Endothelial cell of umbilical vein (primary cell): ENCODE data around the gene KYNU. TPM values are rescaled to one million over a fixed set of nuclear protein-coding genes. Genes with fewer than 3 reads are reported as not detected.

Source experiments
- BruUV-seq: library from RNA; stranded (reverse); fragments of 400-500 nt; replicated peaks from 2 replicates; lab custom pipeline; 2021; lab: Mats Ljungman, UMichigan
- CTCF ChIA-PET: fragments of 300-600, 350-600 bp; sonication (Branson Sonifier 250); formaldehyde crosslinking; loops from one replicate; lab custom pipeline; 2021; ENCODE audit warnings: antibody characterized with exemption, inconsistent platforms; lab: Charles Lee
- POLR2A ChIA-PET: fragments of 300-600, 350-600 bp; sonication (Branson Sonifier 250); formaldehyde crosslinking; loops from one replicate; lab custom pipeline; 2021; ENCODE audit warnings: antibody characterized with exemption, inconsistent platforms; lab: Charles Lee
- DNase-seq: peaks from one replicate; pipeline ENCODE4 v3.0.0-alpha.2; 2011; ENCODE audit warnings: low read depth, low spot score
- FAIRE-seq: peaks from 2 replicates; lab custom pipeline; 2011; peaks lifted over from hg19 to GRCh38; lab: Jason Lieb, UNC
- H2AFZ ChIP-seq: 2 replicates; pipeline ENCODE4 v1.6.0; 2012; ENCODE audit warnings: low read depth, low read length, control low read depth, inconsistent platforms
- H3K27ac ChIP-seq: 2 replicates; pipeline ENCODE4 v1.5.1; 2011; ENCODE audit warnings: low read depth, mild to moderate bottlenecking, control low read depth, low read length, moderate library complexity; ENCODE audit not compliant: insufficient read depth
- H3K27me3 ChIP-seq, 2 experiments: 2 replicates each; pipeline versions ENCODE4 v1.6.0 to v1.6.1; 2011; ENCODE audit warnings: low read length in 2 of 2, mixed read lengths in 1 of 2; ENCODE audit not compliant: control insufficient read depth in 2 of 2, insufficient read depth in 2 of 2
- H3K36me3 ChIP-seq, 2 experiments: 2 replicates in 1 of 2; 3 replicates in 1 of 2; pipeline ENCODE4 v1.5.1; 2011; ENCODE audit warnings: low read length in 2 of 2, mild to moderate bottlenecking in 1 of 2, moderate library complexity in 1 of 2; ENCODE audit not compliant: control insufficient read depth in 2 of 2, insufficient read depth in 2 of 2; ENCODE audit errors: extremely low read depth in 1 of 2
- H3K4me1 ChIP-seq: 3 replicates; pipeline ENCODE4 v1.5.1; 2011; ENCODE audit warnings: mild to moderate bottlenecking, low read length; ENCODE audit not compliant: control insufficient read depth, insufficient read depth; ENCODE audit errors: extremely low read depth
- H3K4me2 ChIP-seq: 2 replicates; pipeline ENCODE4 v1.6.1; 2011; ENCODE audit warnings: low read length, control low read depth, mixed read lengths; ENCODE audit not compliant: insufficient read depth
- H3K4me3 ChIP-seq, 3 experiments: fragments of 200-600 bp in 1 of 3; sonication (generic), shearing (Covaris generic) in 1 of 3; replicated peaks in 1 of 3; 2 replicates each; pipeline ENCODE4 v1.5.1; 2011 to 2016; ENCODE audit warnings: control low read depth in 3 of 3, low read length in 3 of 3, mild to moderate bottlenecking in 2 of 3, inconsistent platforms in 1 of 3, low read depth in 1 of 3, moderate library complexity in 1 of 3; ENCODE audit not compliant: insufficient read depth in 1 of 3
- H3K79me2 ChIP-seq: 2 replicates; pipeline ENCODE4 v1.6.0; 2012; ENCODE audit warnings: low read length, inconsistent platforms; ENCODE audit not compliant: control insufficient read depth, insufficient read depth
- H3K9ac ChIP-seq: replicated peaks from 2 replicates; pipeline ENCODE3; 2011; ENCODE audit warnings: low read length, control low read depth; ENCODE audit not compliant: insufficient read depth; ENCODE audit errors: extremely low read depth
- H3K9me1 ChIP-seq: replicated peaks from 3 replicates; pipeline ENCODE4 v1.6.0; 2011; ENCODE audit warnings: mild to moderate bottlenecking, low read length; ENCODE audit not compliant: control insufficient read depth, insufficient read depth; ENCODE audit errors: extremely low read depth
- H3K9me3 ChIP-seq: replicated peaks from 2 replicates; pipeline ENCODE4 v1.5.1; 2012; ENCODE audit warnings: low read length, inconsistent platforms; ENCODE audit not compliant: control insufficient read depth, insufficient read depth
- H4K20me1 ChIP-seq: replicated peaks from 2 replicates; pipeline ENCODE3; 2011; ENCODE audit warnings: mild to moderate bottlenecking, low read length; ENCODE audit not compliant: control insufficient read depth, insufficient read depth; ENCODE audit errors: extremely low read depth
- EZH2 ChIP-seq: IDR thresholded peaks from 2 replicates; pipeline ENCODE4 v1.6.1; 2012; ENCODE audit warnings: borderline replicate concordance, low read depth, mild to moderate bottlenecking, moderate library complexity, low read length, inconsistent platforms; ENCODE audit not compliant: severe bottlenecking
- FOS ChIP-seq: IDR thresholded peaks from 2 replicates; pipeline ENCODE4 v1.6.1; 2011; ENCODE audit warnings: mild to moderate bottlenecking, low read length, moderate library complexity, borderline replicate concordance; ENCODE audit not compliant: insufficient read depth
- GATA2 ChIP-seq: IDR thresholded peaks from 2 replicates; pipeline ENCODE4 v1.7.0; 2011; ENCODE audit warnings: low read depth, mild to moderate bottlenecking, moderate library complexity, mixed read lengths, low read length; ENCODE audit not compliant: insufficient read length, insufficient read depth
- JUN ChIP-seq: IDR thresholded peaks from 2 replicates; pipeline ENCODE4 v1.6.1; 2011; ENCODE audit warnings: borderline replicate concordance, low read depth; ENCODE audit not compliant: insufficient read length, insufficient read depth
- MYC ChIP-seq: IDR thresholded peaks from one replicate; pipeline ENCODE4 v1.6.1; 2011; ENCODE audit warnings: mild to moderate bottlenecking, low read depth, low read length
- POLR2A ChIP-seq: IDR thresholded peaks from 2 replicates; pipeline ENCODE4 v1.6.1; 2012; ENCODE audit warnings: low read depth, mild to moderate bottlenecking, control low read depth, low read length
- POLR2AphosphoS5 ChIP-seq: IDR thresholded peaks from 2 replicates; pipeline ENCODE4 v1.6.1; 2012; ENCODE audit warnings: low read depth, mild to moderate bottlenecking, control low read depth, low read length, moderate library complexity; ENCODE audit not compliant: insufficient read depth
- dilution Hi-C: fragments of 300-500 bp; cut with MboI; formaldehyde crosslinking; loops from one replicate; pipeline ENCODE4 v1.15.0; 2019; ENCODE audit warnings: low sequenced_read_pairs; ENCODE audit not compliant: extremely low pct_ligation_motif_present
- intact Hi-C: fragments of 100-400 bp; cut with micrococcal nuclease; formaldehyde crosslinking; loops from one replicate; pipeline ENCODE4 v1.10.0; 2022
- polyA plus RNA-seq, 4 experiments: library from polyadenylated mRNA; depleted of rRNA in 3 of 4; stranded (reverse) in 3 of 4; unstranded in 1 of 4; fragments of >200 nt; gene quantifications; 2 replicates each; pipeline versions ENCODE4 v1.2.1 to v1.2.3, GENCODE V29; 2011 to 2012; ENCODE audit warnings: missing spikeins in 1 of 4
- total RNA-seq: library from RNA; stranded (reverse); gene quantifications from 2 replicates; pipeline ENCODE4 v1.2.3, GENCODE V29; 2021
- TF ChIP-seq, protein P1 (sequence below), 2 donors: IDR thresholded peaks; 1 replicate in 1 of 2; 2 replicates in 1 of 2; pipeline ENCODE4 v1.5.1; 2011; ENCODE audit warnings: low read length in 2 of 2, mild to moderate bottlenecking in 2 of 2, moderate library complexity in 2 of 2, control low read depth in 1 of 2, inconsistent platforms in 1 of 2, low read depth in 1 of 2; ENCODE audit not compliant: insufficient read depth in 1 of 2; ENCODE audit errors: extremely low read depth in 1 of 2
- TF ChIP-seq, protein P2 (sequence below): IDR thresholded peaks from 2 replicates; pipeline ENCODE4 v1.6.1; 2011; ENCODE audit not compliant: insufficient read depth, insufficient read length

KYNU gene
- total and polyA plus RNA-seq, 2 donors (not counting 3 experiments of a cell fraction or from before 2014, with no cell fraction given), result 0.04 TPM; not detected in 1

- Histone ChIP-seq H3K9me3 (no peaks in the 10 kb centered on the region), H4K20me1 (no peaks in the 10 kb centered on the region), H3K36me3 (no peaks in the 10 kb centered on the region), H3K79me2 (no peaks in the 10 kb centered on the region), H3K27ac (no peak overlapping the region), H3K4me3 (no peak overlapping the region), H3K4me1 (peaks cover 44% of the 10 kb centered on the region), H3K4me2 (no peak overlapping the region), H3K9ac (no peak overlapping the region), H3K9me1 (no peaks in the 10 kb centered on the region), H3K27me3 (no peaks in the 10 kb centered on the region), H2AFZ (no peak overlapping the region)
- CTCF ChIA-PET, result interaction anchor here (2.5 kb wide), 1 partner anchor 17 kb away, joined by 5 read pairs; no protein-coding TSS in a partner anchor
- no peak for TF ChIP-seq GATA2
- TF ChIP-seq POLR2A, result no peak
- no peak for TF ChIP-seq MYC
- TF ChIP-seq, protein P1, sequence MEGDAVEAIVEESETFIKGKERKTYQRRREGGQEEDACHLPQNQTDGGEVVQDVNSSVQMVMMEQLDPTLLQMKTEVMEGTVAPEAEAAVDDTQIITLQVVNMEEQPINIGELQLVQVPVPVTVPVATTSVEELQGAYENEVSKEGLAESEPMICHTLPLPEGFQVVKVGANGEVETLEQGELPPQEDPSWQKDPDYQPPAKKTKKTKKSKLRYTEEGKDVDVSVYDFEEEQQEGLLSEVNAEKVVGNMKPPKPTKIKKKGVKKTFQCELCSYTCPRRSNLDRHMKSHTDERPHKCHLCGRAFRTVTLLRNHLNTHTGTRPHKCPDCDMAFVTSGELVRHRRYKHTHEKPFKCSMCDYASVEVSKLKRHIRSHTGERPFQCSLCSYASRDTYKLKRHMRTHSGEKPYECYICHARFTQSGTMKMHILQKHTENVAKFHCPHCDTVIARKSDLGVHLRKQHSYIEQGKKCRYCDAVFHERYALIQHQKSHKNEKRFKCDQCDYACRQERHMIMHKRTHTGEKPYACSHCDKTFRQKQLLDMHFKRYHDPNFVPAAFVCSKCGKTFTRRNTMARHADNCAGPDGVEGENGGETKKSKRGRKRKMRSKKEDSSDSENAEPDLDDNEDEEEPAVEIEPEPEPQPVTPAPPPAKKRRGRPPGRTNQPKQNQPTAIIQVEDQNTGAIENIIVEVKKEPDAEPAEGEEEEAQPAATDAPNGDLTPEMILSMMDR (IDR thresholded peaks at IDR 0.05; ENCODE audit: extremely low read depth in 1 of 2, insufficient read depth in 1 of 2, low read depth in 1 of 2, low read length in 2 of 2), result no peak
- TF ChIP-seq, protein P2, sequence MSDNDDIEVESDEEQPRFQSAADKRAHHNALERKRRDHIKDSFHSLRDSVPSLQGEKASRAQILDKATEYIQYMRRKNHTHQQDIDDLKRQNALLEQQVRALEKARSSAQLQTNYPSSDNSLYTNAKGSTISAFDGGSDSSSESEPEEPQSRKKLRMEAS, result no peak
- no peak for TF ChIP-seq JUN
- no peak for TF ChIP-seq EZH2
- no peak for TF ChIP-seq FOS
- no peak for TF ChIP-seq POLR2AphosphoS5
- FAIRE-seq (no peak), DNase-seq (no peak)
- no TSS peak for BruUV-seq
- intact Hi-C loops (loop anchor here (5.0 to 10.0 kb wide), 3 partner anchors 103 to 1816 kb away; no protein-coding TSS in a partner anchor), dilution Hi-C loops (no loop called here)
- POLR2A ChIA-PET, result interaction anchor here (1.1 kb wide), 1 partner anchor 15 kb away, joined by 3 read pairs; no protein-coding TSS in a partner anchor
These were observed 37.0 kb upstream of the KYNU start for GRCh38 chr2:142840436-142840835.
